ENCODE results near the gene MYOM3. TPM values are rescaled to one million over a fixed set of nuclear protein-coding genes. Genes with fewer than 3 reads are reported as not detected.

The MYOM3 gene
- polyA plus RNA-seq, 1 donor = 22.1 TPM

- DNase-seq = no peak
These were observed 26.7 kb upstream of the MYOM3 start for GRCh38 chr1:24138476-24139221.

- no peak for DNase-seq
These were observed 25.1 kb upstream of the MYOM3 start for GRCh38 chr1:24136956-24137539.

DNA sequence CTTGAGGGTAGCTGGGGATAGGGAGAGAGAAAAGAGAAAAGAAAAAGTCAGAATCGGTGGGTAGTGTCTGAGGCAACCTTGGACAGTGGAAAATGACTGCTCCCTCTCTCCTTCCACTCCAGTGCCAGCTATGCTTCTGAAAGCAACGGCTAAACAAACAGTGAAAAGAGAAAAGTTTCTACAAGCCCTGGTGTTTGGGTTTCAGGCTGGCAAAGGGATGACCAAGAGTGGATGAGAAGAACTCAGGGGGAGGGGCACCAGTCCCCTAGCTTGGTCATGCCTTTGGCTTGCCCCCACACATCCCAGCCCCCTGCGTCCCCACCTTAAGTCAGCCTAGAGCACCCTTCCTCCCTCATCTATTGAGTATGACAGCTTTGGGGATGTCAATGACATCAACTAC is 22.4 kb upstream of the MYOM3 start:
- no peak for DNase-seq

DNA sequence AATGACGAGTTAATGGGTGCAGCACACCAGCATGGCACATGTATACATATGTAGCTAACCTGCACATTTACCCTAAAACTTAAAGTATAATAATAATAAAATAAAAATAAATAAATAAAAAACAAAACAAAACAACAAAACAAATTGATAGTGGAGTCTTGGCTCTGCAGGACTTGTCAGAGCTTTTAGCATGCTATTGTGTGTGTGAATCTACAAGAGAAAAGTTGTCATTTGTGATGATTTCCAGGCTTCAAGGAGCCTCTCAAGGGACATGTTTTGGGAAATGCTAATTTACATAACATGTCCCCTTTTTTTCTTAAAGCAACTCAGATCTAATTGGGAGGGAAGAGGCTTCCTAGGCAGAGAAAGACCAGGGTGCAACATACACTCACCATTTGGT is 21.9 kb upstream of the MYOM3 start:
- no peak for DNase-seq

GRCh38 chr1:24130385-24130784 is 18.4 kb upstream of the MYOM3 start:
- DNase-seq = no peak

GRCh38 chr1:24127801-24128363 is 15.9 kb upstream of the MYOM3 start:
- no peak for DNase-seq

DNA sequence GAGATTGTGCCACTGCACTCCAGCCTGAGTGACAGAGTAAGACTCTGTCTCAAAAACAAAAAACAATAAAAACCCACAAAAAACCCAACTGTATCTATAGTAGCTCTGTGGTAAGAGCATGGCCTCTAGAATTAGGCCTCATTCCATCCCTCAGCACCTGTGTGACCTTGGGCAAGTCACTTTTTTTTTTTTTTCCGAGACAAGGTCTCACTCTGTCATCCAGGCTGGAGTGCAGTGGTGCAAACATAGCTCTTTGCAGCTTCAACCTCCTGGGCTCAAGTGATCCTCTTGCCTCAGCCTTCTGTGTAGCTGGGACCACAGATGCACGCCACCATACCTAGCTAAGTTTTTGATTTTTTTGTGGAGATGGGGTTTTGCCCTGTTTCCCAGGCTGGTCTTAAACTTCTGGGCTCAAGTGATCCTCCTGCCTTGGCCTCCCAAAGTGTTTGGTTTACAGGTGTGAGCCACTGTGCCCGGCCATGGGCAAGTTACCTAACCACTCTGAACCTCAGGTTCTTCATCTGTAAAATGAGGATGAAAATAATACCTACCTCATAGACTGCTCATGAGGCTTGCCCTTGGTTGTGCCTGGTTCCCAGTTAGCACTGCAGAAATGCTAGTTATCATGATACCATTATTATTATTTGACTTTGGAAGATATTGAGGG is 15.3 kb upstream of the MYOM3 start:
- DNase-seq = no peak

DNA sequence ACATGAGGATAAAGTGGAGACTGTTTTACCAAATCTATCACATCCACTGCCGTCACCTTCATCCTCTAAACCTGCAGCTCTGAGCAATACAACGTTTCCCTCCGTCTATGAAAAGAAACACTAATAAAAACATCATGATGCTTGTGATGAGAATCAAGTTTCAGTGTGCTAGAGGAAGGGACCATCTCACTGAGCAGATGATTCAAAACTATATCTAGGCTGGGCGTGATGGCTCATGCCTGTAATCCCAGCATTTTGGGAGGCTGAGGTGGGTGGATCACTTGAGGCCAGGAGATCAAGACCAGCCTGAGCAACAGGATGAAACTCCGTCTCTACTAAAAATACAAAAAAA is 14.7 kb upstream of the MYOM3 start:
- DNase-seq = no peak

DNA sequence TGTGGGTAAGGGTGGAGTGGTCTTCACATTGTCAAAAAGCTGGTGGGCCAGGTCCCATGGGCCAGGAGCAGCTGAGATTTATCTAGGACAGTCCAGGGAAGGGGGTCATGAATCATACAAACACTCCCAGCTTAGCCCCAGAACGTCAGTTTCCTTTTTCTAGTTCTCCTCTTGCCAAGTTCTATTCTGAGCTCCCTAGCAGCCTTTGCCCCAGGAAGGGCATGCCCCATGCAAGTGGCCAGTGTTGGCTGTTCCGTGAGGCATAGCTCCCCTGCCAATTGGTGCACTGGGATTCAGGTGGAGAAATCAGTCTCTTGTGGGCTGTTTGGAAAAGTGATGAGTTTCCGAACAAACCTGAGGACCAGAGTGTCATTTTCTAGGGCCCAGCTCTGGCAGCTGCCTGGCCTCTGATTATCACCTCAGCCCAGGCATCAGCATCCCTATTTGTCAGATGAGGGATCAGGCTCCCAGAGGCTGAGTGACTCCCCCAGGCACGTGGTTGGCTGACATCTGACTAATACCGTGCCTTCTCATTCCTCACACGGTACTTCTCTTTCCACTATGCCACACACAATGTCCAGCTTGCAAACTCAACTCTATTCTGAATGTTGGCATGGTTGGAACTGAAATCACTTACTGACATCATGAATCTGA is 14.2 kb upstream of the MYOM3 start:
- DNase-seq = no peak

GRCh38 chr1:24125456-24125855 is 13.5 kb upstream of the MYOM3 start:
- DNase-seq = no peak

DNA sequence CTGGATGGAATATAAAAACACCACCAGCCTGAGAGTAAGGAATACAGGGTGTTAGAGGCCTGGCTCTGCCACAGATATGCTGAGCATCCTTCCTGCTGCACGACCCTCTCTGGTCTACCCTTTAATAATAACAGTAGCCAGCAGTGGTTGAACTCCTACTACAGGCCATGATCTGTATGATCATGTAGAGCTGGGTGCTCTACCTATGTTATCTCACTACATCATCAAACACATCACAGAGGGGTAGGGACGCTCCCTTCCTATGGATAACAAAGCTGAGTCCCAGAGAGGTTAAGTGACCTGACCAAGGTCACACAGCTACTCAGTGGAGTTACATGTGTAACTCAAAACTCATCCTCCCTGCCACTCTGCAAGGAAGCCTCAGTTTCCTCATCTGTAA is 13.0 kb upstream of the MYOM3 start:
- no peak for DNase-seq

- no peak for DNase-seq
These were observed 11.7 kb upstream of the MYOM3 start for GRCh38 chr1:24123611-24124010.

DNA sequence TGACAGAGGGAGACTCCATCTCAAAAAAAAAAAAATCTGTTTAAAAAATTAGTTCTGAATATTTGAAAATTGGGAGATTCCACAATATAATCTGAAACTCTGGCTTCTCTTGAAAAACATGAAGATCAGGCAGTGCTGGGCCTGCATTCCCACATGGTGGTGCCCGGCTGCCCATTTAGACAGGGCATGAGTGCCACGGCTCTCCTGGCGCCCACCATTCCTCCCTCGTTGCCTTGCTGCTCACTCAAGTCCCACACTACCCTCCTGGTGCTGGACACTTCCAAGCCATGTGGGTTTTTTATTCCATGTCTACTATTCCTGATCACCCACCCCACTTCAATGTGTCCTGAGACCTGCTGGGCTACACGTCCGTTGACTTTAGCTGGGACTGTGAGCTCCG is 10.8 kb upstream of the MYOM3 start:
- DNase-seq = no peak

GRCh38 chr1:24121406-24121805 is 9.5 kb upstream of the MYOM3 start:
- DNase-seq = no peak

DNA sequence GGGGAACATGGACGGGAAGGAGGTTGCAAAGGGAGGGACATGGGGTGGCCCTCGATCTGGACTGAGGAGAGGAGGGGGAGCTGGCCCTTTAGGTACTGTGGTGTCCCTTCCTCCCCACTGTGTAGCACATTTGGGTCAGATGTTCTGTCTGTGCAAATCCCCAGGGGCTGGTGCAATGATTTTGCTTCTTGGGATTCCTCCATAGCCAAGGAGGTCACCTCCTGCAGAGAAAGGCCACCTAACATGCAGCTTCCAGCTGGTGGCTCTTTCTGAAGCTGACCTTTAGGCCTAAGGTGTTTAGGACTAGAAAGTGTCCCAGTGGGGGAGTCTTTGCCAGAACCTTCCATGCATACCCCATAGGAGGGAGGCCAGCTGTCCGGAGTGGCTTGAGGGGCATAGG is 9.0 kb upstream of the MYOM3 start:
- no peak for DNase-seq

GRCh38 chr1:24119859-24120756 is 8.2 kb upstream of the MYOM3 start:
- no peak for DNase-seq

DNA sequence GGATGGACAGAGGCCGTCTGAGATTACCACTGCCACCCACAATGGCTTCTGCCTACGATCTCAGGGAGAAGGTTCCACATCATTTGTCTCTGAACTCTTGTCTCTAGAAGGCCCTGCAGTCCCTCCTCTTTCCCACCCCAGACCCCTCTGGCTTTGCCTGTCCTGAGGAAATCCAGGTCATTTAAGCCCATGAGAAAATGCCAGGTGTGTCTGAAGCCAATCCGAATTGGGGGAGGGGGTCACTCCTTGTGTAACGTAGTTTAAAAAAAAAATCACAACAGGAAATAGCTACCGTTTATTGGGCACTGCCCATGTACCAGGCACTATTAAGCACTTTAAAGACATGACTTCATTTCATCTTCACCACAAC is 7.5 kb upstream of the MYOM3 start:
- DNase-seq = no peak

DNA sequence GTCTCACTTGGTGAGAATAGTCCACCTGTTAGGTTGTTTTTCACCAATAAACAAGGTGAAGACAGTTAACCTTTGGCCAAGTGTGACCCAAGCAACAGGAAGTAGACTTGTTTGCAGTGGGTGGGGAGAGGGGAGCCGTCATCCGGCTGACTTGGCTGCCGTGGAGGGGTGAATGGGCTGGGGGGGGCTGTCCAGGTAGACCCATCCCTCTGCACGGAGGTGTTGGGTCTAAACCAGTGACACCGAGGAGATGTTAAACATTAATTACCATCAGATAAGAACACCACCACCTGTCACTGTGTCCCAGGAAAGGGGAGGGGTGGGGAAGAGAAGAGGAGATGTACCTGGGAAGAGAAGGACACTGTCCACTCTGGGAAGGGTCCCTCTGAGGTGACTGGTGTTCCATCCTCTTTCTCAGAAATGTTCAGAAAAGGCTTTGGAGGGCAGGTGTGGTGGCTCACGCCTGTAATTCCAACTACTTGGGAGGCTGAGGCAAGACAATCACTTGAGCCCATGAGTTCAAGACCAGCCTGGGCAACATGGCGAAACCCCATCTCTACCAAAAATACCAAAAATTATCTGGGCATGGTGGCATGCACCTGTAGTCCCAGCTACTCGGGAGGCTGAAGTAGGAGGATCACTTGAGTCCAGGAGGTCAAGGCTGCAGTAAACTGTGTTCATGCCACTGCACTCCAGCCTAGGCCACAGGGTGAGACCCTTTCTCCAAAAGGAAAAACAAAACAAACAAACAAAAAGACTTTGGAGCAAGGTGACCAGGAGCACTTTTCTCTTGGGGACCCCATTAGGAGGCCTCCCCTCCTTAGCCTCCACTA is 6.7 kb upstream of the MYOM3 start:
- DNase-seq = no peak

DNA sequence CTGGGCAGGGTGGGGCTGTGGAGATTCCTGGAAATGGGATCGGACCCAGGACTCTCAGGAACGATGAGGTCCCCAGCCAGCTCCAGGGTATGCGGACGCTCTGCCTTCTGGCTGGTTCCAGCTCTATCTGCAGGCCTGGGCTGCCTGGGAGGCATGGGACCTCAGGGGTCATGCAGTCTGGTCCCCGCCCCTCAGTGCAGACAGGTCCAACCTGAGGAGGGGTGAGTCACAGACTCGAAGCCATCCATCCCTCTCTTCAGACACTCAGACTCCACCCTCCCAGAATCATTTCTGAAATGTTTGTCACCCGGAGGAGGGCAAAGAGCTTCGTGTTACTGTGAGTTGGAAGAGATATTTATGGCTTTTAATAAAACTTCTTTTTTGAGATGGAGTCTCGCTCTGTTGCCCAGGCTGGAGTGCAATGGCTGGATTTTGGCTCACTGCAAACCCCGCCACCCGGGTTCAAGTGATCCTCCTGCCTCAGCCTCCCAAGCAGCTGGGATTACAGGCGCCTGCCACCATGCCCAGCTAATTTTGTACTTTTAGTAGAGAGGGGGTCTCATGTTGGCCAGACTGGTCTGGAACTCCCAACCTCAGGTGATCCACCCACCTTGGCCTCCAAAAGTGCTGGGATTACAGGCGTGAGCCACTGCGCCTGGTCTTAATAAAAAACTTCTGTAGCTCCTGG is 5.9 kb upstream of the MYOM3 start:
- DNase-seq = no peak

- no peak for DNase-seq
These were observed 5.2 kb upstream of the MYOM3 start for GRCh38 chr1:24117132-24117531.

All from left kidney (tissue), 2 donors.